ENCODE results near the gene OTUB1. TPM values are rescaled to one million over a fixed set of nuclear protein-coding genes. Genes with fewer than 3 reads are reported as not detected.

OTUB1 gene
- total RNA-seq, 2 donors from 2014 or later: 87.7 to 95.1 TPM

- no peaks in the 10 kb centered on the region for H3K4me1 ChIP-seq (ENCODE audit: control insufficient read depth, insufficient read depth, low read length)
- no peak for TF ChIP-seq CTCF (conservative IDR thresholded peaks at IDR 0.05)
- H3K4me3 ChIP-seq (ENCODE audit: low read length): no peak overlapping the region
- H3K27me3 Mint-ChIP-seq (ENCODE audit: insufficient read depth): peaks cover 82% of the 10 kb centered on the region
- no peaks in the 10 kb centered on the region for H3K36me3 Mint-ChIP-seq (ENCODE audit: low read depth)
- no peak overlapping the region for H3K27ac Mint-ChIP-seq
- H3K27ac ChIP-seq (ENCODE audit: low read depth, low read length): no peak overlapping the region
- peaks cover 6% of the 10 kb centered on the region for H3K4me1 Mint-ChIP-seq
- WGBS, 2 experiments (ENCODE audit: insufficient coverage in 1 of 2, insufficient read length in 1 of 2): 82 to 100% methylated on average over 2 to 4 of the region's 4 CpGs
- DNase-seq: no peak
- no peak overlapping the region for H3K4me3 Mint-ChIP-seq
- no peak overlapping the region for H3K9ac ChIP-seq (ENCODE audit: extremely low read depth, low read length, poor library complexity, severe bottlenecking)
- no peaks in the 10 kb centered on the region for H3K9me3 Mint-ChIP-seq
- no peaks in the 10 kb centered on the region for H3K9me3 ChIP-seq (ENCODE audit: control insufficient read depth, low read length)
- no peaks in the 10 kb centered on the region for H3K36me3 ChIP-seq (ENCODE audit: control insufficient read depth, insufficient read depth, low read length)
- H3K27me3 ChIP-seq (ENCODE audit: control insufficient read depth, insufficient read depth, low read length, poor library complexity, severe bottlenecking): peaks cover 29% of the 10 kb centered on the region
These were observed 56.1 kb downstream of the OTUB1 start for GRCh38 chr11:64042301-64042700.

GRCh38 chr11:64043545-64043944 is 57.3 kb downstream of the OTUB1 start:
- WGBS, 2 experiments (ENCODE audit: insufficient coverage in 1 of 2, insufficient read length in 1 of 2): 79 to 94% methylated on average over 4 to 5 of the region's 5 CpGs
- Histone ChIP-seq H3K9ac (ENCODE audit: extremely low read depth, low read length, poor library complexity, severe bottlenecking) (no peak overlapping the region), H3K36me3 (ENCODE audit: control insufficient read depth, insufficient read depth, low read length) (no peaks in the 10 kb centered on the region), H3K27me3 (ENCODE audit: control insufficient read depth, insufficient read depth, low read length, poor library complexity, severe bottlenecking) (peaks cover 17% of the 10 kb centered on the region), H3K9me3 (ENCODE audit: control insufficient read depth, low read length) (no peaks in the 10 kb centered on the region), H3K4me1 (ENCODE audit: control insufficient read depth, insufficient read depth, low read length) (no peaks in the 10 kb centered on the region), H3K4me3 (ENCODE audit: low read length) (no peak overlapping the region), H3K27ac (ENCODE audit: low read depth, low read length) (no peak overlapping the region)
- TF ChIP-seq CTCF (conservative IDR thresholded peaks at IDR 0.05): no peak
- Mint-ChIP-seq H3K4me1 (peaks cover 6% of the 10 kb centered on the region), H3K36me3 (ENCODE audit: low read depth) (no peaks in the 10 kb centered on the region), H3K9me3 (no peaks in the 10 kb centered on the region), H3K27me3 (ENCODE audit: insufficient read depth) (peaks cover 72% of the 10 kb centered on the region), H3K27ac (no peak overlapping the region), H3K4me3 (no peak overlapping the region)
- no peak for DNase-seq

GRCh38 chr11:64044730-64045393 is 58.6 kb downstream of the OTUB1 start:
- Histone ChIP-seq H3K4me1 (ENCODE audit: control insufficient read depth, insufficient read depth, low read length) (no peaks in the 10 kb centered on the region), H3K27ac (ENCODE audit: low read depth, low read length) (no peak overlapping the region), H3K9ac (ENCODE audit: extremely low read depth, low read length, poor library complexity, severe bottlenecking) (no peak overlapping the region), H3K4me3 (ENCODE audit: low read length) (no peak overlapping the region), H3K36me3 (ENCODE audit: control insufficient read depth, insufficient read depth, low read length) (no peaks in the 10 kb centered on the region), H3K27me3 (ENCODE audit: control insufficient read depth, insufficient read depth, low read length, poor library complexity, severe bottlenecking) (peaks cover 6% of the 10 kb centered on the region), H3K9me3 (ENCODE audit: control insufficient read depth, low read length) (no peaks in the 10 kb centered on the region)
- 80 to 88% methylated on average over 5 to 18 of the region's 18 CpGs for WGBS, 2 experiments (ENCODE audit: insufficient coverage in 1 of 2, insufficient read length in 1 of 2)
- Mint-ChIP-seq H3K4me3 (no peak overlapping the region), H3K27me3 (ENCODE audit: insufficient read depth) (peaks cover 63% of the 10 kb centered on the region), H3K36me3 (ENCODE audit: low read depth) (no peaks in the 10 kb centered on the region), H3K4me1 (peaks cover 6% of the 10 kb centered on the region), H3K27ac (no peak overlapping the region), H3K9me3 (no peaks in the 10 kb centered on the region)
- DNase-seq: no peak
- TF ChIP-seq CTCF (conservative IDR thresholded peaks at IDR 0.05): no peak
